Medulla oblongata (tissue), 1 donor: Measurements from ENCODE around the gene SRPRA.
"Not testable (repeated sequence)": the region's sequence is repeated elsewhere in the genome, so short reads cannot be mapped to it uniquely, and the experiment has no call there.

Experiments used
- DNase-seq: peaks from one replicate; pipeline ENCODE4 v3.0.0-alpha.2; 2015; ENCODE audit errors: extremely low spot score

Gene SRPRA

DNA sequence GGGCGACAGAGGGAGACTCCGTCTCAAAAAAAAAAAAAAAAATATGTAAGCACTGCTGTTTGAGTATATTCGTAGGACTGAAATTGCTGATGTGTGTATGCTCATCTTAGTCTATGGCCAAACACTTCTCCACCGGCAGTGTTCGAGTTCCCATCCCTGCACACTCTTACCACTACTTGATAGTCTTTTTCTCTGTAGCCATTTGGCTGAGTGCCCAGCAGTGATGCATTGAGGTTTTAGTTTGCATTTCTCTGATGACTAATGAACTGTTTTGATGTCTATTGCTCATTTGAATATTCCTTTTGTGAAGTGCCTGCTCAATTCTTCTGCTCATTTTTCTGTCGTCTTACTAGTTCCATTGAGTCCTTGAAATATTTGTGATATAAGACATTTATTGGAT is 16.1 kb upstream of the SRPRA start:
- no peak for DNase-seq

- DNase-seq, result peak; percentile 56
Observed at GRCh38 chr11:126282736-126283591, 14.3 kb upstream of the SRPRA start, which contains the start of gene TIRAP. Gene TIRAP (plus strand): TSS chr11:126283093. CDS start chr11:126290895, 7,802 bp downstream.

DNA sequence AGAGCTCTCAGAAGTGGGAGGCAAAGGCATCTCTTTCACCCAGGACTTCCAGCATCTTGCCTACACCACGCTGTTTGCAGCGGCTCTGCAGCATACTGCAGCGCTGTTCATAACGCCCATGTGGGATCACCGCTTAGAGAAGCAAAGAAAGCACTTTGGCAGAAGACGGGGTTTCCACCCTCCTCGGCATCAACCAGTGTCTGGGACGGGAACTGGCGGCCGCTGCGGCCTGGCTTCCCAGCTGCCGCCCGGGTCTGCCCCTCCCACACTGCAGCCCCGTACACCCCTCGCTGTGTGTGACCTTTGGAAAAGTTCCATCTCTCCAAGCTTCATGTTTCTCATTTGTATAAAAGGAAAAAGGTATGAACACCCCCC is 13.7 kb upstream of the SRPRA start:
- peak; percentile 47 for DNase-seq

DNA sequence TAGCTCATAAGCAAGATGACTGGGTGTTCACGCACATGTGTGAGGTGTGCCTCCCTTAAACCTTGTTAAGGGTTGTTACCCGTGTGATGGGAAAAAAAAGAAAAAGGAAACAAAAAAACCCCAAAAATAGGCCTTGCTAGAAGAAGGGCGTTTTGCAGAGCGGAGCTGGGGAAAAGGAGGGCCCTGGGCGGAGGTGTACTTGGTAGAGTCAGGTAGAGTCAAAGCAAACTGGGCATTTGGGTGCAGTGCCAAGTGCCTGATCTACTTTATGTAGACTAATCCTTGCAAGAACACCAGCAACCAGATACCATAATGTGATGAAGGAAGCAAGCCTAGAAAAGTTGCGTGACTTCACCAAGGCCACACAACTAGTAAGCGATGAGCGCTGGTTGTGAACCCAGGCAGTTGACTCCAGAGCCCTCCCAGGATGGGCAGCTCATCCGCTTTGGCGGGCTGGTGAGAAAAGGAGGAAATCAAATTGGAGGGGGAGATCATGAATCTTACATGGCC is 13.0 kb upstream of the SRPRA start:
- no peak for DNase-seq

DNA sequence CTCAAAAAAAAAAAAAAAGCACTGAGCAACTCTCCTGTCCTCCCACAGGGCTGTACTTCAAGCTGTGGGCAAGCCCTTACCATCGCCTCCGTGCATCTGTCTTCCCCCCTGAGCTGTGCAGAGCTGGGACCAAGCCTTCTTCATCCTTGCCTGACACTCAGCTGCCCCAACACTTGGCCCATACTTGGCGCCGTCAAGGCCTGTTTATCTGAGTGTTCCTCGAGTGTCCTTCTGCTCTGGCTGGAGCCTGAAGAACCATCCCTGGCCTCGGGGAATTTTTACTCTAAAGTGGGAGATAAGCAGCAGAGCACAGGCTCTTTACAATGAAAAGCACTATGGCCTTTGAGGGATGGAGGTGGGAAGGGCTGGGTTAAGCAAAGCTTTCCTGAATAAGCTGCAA is 12.6 kb upstream of the SRPRA start:
- no peak for DNase-seq

DNA sequence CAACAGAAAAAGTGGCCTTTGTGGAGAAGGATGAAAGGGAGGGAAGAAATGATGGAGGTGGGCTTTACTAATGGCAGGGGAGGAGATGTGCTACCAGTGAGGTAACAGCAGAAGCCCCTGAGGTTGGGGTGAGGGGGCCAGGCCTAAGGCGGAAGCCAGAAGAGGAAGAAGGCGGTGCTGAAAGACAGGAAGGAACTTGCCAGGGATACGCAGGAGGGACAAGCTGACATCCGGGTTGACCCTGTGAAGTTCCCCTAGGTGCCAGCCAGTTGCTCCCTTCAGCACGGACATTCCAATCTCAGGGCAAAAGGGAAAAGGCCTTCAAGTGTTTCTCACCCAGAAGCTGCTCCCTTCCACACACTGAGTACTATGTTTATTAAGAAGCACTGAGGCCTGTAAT is 11.9 kb upstream of the SRPRA start:
- DNase-seq, result no peak

DNA sequence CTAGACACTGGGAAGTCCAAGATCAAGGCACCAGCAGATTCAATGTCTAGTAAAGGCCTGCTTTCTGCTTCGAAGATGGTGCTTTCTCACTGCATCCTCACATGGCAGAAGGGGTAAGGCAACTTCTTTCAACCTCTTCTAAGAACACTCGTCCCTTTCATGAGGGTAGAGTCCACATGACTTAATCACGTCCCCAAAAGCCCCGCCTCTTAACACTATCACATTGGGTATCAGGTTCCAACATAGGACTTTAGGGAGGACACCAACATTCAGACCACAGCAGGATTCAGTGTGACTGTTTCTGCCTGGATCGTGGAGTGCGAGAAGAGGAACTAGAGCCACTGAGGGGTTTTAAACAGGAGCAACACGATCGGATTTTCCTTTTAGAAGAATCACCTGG is 10.5 kb upstream of the SRPRA start:
- no peak for DNase-seq

DNA sequence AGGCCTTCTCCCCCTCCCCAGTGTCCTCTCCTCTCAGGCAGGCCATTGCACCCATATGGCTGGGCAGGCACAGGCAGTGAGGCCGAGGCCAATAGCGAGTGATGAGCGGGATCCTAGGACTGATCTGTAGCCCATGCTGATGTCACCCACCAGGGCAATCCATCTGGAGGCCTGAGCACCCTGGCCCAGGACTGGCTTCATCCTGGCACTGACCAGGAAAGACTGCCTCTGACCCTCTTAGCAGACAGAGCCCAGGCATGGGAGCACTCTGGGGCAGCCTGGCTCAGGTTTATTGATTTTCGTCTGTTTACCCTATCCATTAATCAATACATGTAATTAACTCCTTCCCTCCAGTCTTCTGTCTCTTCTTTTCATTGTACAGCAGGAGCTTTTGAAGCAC is 9.1 kb upstream of the SRPRA start:
- no peak for DNase-seq

GRCh38 chr11:126277322-126277721 is 8.6 kb upstream of the SRPRA start:
- no peak for DNase-seq

DNA sequence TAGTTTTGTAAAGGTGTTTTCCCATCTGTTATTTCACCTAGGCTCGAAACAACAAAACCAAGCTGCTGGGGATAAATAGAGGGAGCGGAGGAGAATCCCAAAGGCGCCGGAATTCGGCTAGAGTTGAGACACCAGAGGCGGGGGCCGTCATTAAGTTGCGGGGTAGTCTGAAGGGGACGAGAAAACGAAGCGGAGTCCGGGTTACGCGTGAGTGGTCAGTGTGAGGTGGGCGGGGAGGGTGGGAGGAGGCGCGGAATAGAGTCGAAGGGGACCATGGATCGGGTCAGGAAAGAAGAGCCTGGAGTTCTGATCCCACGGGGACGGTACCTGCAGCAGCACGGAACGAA is 361 bp downstream of the SRPRA start:
- no peak for DNase-seq

- no peak for DNase-seq
Observed at GRCh38 chr11:126267650-126268049, 1.0 kb downstream of the SRPRA start.

- no peak for DNase-seq
Observed at GRCh38 chr11:126265811-126266210, 2.9 kb downstream of the SRPRA start.

DNA sequence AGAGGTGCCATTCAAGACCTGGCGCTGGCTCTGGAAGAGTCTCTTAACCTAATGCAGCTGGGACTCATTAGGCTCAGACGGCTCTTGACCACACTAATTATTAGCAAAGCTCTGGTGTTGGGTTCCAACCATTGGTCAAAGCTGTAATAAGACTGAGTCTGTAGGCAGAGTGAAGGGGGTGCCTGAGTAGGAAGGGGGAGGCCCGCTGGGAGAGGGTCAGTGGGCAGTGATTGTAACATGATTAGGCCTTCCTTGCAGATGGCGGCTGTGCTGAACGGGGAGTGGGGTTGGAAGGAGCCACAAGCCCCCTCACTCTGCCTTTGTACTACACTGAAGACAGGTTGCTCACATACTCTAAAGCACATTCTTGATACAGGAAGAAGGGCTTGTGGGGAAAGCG is 5.2 kb downstream of the SRPRA start:
- DNase-seq, result no peak

DNA sequence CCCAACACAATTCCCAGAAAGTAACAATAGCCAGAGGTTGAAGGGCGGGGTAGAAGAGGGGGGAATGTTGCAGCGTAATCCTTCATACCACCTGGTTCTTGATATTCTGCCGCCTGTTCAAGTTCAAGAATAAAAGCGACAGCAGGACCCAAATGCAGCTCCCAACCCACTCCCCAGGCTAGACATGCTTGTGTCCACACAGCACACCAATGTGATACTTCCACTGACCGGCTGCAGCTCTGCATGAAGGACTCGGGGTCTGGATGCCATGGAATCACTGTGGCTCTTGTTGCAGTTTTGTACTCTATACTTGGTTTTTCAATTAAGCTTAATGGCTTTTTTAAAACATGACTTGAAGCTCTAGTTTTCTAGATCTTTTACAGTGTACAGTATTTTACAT is 6.5 kb downstream of the SRPRA start:
- no peak for DNase-seq

GRCh38 chr11:126257764-126258163 is 10.9 kb downstream of the SRPRA start:
- no peak for DNase-seq

GRCh38 chr11:126257144-126257543 is 11.6 kb downstream of the SRPRA start:
- DNase-seq, result no peak

- DNase-seq, result no peak
Observed at GRCh38 chr11:126256216-126256615, 12.5 kb downstream of the SRPRA start.

- not testable (repeated sequence) for DNase-seq
Observed at GRCh38 chr11:126255507-126255906, 13.2 kb downstream of the SRPRA start.

GRCh38 chr11:126254819-126255218 is 13.9 kb downstream of the SRPRA start:
- no peak for DNase-seq

GRCh38 chr11:126253265-126253664 is 15.4 kb downstream of the SRPRA start:
- DNase-seq, result no peak

GRCh38 chr11:126246636-126247035 is 22.1 kb downstream of the SRPRA start:
- DNase-seq, result no peak

GRCh38 chr11:126233391-126233790 is 35.3 kb downstream of the SRPRA start:
- no peak for DNase-seq

- DNase-seq, result no peak
Observed at GRCh38 chr11:126232683-126233082, 36.0 kb downstream of the SRPRA start.
